SK-N-MC (cell line): ENCODE results near the gene SLC24A5.

ENCODE experiments used
- EZH2 ChIP-seq: fragments of 200-600 bp; sonication (generic); IDR thresholded peaks from one replicate; pipeline ENCODE4 v1.6.1; 2017; ENCODE audit warnings: antibody characterized with exemption
- POLR2AphosphoS5 ChIP-seq: IDR thresholded peaks from 2 replicates; pipeline ENCODE4 v1.6.1; 2012; ENCODE audit warnings: mild to moderate bottlenecking, low read depth, low read length, borderline replicate concordance

- TF ChIP-seq EZH2 (no peak), POLR2AphosphoS5 (no peak)
Measured at GRCh38 chr15:48102167-48102566, 18.6 kb upstream of the SLC24A5 start.
